ENCODE results near the gene CUL3. TPM values are rescaled to one million over a fixed set of nuclear protein-coding genes. Genes with fewer than 3 reads are reported as not detected.
"Not testable (repeated sequence)": the region's sequence is repeated elsewhere in the genome, so short reads cannot be mapped to it uniquely, and the experiment has no call there.

The CUL3 gene
- total RNA-seq, 4 donors from 2014 or later = 68.0 to 92.7 (median 70.8) TPM

- ATAC-seq (ENCODE audit: low FRiP score) (no peak), DNase-seq (ENCODE audit: low spot score) (no peak)
- no peak for TF ChIP-seq CTCF (IDR thresholded peaks at IDR 0.05)
These were observed 59.4 kb downstream of the CUL3 start for GRCh38 chr2:224525774-224526173.

GRCh38 chr2:224524657-224525056 is 60.5 kb downstream of the CUL3 start:
- ATAC-seq (ENCODE audit: low FRiP score) = no peak
- no peak for TF ChIP-seq CTCF (IDR thresholded peaks at IDR 0.05)
- DNase-seq (ENCODE audit: low spot score) = no peak

- DNase-seq (ENCODE audit: low spot score) (no peak), ATAC-seq (ENCODE audit: low FRiP score) (no peak)
- no peak for TF ChIP-seq CTCF (IDR thresholded peaks at IDR 0.05)
These were observed 61.3 kb downstream of the CUL3 start for GRCh38 chr2:224523626-224524577.

GRCh38 chr2:224522483-224522882 is 62.7 kb downstream of the CUL3 start:
- not testable (repeated sequence) for ATAC-seq (ENCODE audit: low FRiP score); DNase-seq (ENCODE audit: low spot score)

GRCh38 chr2:224520064-224520463 is 65.1 kb downstream of the CUL3 start:
- no peak for DNase-seq (ENCODE audit: low spot score)
- ATAC-seq (ENCODE audit: low FRiP score) = no peak
- no peak for TF ChIP-seq CTCF (IDR thresholded peaks at IDR 0.05)

- DNase-seq (ENCODE audit: low spot score) (no peak), ATAC-seq (ENCODE audit: low FRiP score) (peak; percentile 62)
- TF ChIP-seq CTCF (IDR thresholded peaks at IDR 0.05) = no peak
These were observed 66.2 kb downstream of the CUL3 start for GRCh38 chr2:224518806-224519580.

- DNase-seq (ENCODE audit: low spot score) (no peak), ATAC-seq (ENCODE audit: low FRiP score) (no peak)
- no peak for TF ChIP-seq CTCF (IDR thresholded peaks at IDR 0.05)
These were observed 67.2 kb downstream of the CUL3 start for GRCh38 chr2:224517963-224518362.

- not testable (repeated sequence) for ATAC-seq (ENCODE audit: low FRiP score); DNase-seq (ENCODE audit: low spot score)
These were observed 68.8 kb downstream of the CUL3 start for GRCh38 chr2:224516393-224516792.

Data from omental fat pad (tissue), 4 donors.